Measurements from ENCODE around the gene BAG3. TPM values are rescaled to one million over a fixed set of nuclear protein-coding genes. Genes with fewer than 3 reads are reported as not detected.
"Not testable (repeated sequence)": the region's sequence is repeated elsewhere in the genome, so short reads cannot be mapped to it uniquely, and the experiment has no call there.

BAG3 gene
- total RNA-seq, 1 donor from 2014 or later = 88.0 TPM

DNA sequence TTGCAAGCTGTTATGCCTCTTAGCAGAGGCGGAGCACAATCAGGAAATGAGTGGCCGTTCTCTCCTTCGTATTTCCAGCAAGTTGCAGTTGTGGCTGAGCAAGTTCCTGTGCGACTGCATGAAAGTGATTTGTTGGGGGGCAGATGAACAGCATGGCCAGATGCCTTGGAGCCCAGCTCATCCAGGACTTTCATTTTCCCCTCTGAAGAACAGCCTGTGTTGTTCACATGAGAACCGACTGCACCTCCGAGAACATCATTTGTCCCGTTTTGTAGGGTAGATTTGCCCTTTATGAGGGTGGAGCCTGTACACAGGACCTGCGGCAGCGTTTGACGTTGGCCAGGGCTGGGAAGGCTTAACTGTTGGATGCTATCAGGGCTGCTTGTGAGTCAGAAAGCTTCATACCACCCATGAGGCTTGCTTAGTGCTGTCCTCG is 4.4 kb downstream of the BAG3 start:
- H3K27ac ChIP-seq = peak overlapping the region; percentile 80 to 99
- peak in 1 of 2 donors; percentile 74 for DNase-seq (ENCODE audit: low spot score in 2 of 2)
- H3K4me3 ChIP-seq = peak overlapping the region; percentile 17 to 99
- no peaks in the 10 kb centered on the region for H3K9me3 ChIP-seq
- no peaks in the 10 kb centered on the region for H3K27me3 ChIP-seq
- intact Hi-C loops (cut with DNase I) = loop anchor here (10.0 kb wide), 2 partner anchors 451 to 901 kb away; partner anchors contain the start of genes CACUL1 and GRK5
- peaks cover 36 to 65% of the 10 kb centered on the region in 2 donors for H3K4me1 ChIP-seq
- H3K36me3 ChIP-seq = peaks cover 0 to 13% of the 10 kb centered on the region in 2 donors
- TF ChIP-seq, protein P1, sequence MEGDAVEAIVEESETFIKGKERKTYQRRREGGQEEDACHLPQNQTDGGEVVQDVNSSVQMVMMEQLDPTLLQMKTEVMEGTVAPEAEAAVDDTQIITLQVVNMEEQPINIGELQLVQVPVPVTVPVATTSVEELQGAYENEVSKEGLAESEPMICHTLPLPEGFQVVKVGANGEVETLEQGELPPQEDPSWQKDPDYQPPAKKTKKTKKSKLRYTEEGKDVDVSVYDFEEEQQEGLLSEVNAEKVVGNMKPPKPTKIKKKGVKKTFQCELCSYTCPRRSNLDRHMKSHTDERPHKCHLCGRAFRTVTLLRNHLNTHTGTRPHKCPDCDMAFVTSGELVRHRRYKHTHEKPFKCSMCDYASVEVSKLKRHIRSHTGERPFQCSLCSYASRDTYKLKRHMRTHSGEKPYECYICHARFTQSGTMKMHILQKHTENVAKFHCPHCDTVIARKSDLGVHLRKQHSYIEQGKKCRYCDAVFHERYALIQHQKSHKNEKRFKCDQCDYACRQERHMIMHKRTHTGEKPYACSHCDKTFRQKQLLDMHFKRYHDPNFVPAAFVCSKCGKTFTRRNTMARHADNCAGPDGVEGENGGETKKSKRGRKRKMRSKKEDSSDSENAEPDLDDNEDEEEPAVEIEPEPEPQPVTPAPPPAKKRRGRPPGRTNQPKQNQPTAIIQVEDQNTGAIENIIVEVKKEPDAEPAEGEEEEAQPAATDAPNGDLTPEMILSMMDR (IDR thresholded peaks at IDR 0.05) = no peak

DNA sequence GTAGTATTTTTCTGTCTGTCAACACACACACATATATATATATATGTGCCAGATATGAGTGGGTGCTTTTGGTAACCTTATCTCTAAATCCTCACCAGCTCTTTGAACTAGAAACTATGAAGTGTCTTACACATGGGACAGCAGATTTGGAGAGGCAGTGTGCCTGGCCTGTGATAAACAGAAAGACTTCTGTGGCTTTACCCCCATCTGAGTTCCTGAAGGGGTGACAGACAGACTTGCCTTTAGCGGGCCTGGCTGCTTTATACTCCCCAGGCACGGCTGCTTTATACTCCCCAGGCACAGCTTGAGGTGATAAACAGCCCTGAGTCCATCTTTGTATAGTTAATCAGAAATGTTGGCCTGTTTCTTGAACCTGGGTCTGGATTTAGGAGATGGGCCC is 5.6 kb downstream of the BAG3 start:
- Histone ChIP-seq H3K9me3 (no peaks in the 10 kb centered on the region), H3K4me3 (no peak overlapping the region), H3K27me3 (no peaks in the 10 kb centered on the region), H3K36me3 (peaks cover 0 to 13% of the 10 kb centered on the region in 2 donors), H3K27ac (peak overlapping the region; percentile 80 to 99), H3K4me1 (peaks cover 36 to 74% of the 10 kb centered on the region in 2 donors)
- TF ChIP-seq, protein P1 (IDR thresholded peaks at IDR 0.05) = no peak
- no peak for DNase-seq (ENCODE audit: low spot score in 2 of 2)
- intact Hi-C loops (cut with DNase I) = loop anchor here (10.0 kb wide), 2 partner anchors 452 to 902 kb away; partner anchors contain the start of genes CACUL1 and GRK5

DNA sequence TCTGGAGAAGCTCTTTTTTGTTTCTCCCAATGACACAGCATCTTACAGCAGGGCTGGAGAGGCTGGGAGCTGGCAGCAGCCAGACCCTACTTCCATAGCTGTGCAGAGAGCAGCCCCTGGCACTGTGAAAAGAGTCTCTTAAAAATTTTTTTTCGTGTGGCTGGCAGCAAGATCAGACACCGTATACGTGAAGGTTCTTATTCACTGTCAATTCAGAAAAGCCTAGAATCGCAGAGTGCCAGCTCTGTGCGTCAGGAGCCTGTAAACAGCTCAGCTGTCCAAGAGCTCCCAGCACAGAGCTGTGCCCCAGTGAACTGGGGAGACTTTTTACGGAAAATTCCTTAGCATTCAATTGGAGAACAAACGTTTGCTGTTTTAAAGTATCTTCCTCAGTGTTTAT is 6.5 kb downstream of the BAG3 start:
- Histone ChIP-seq H3K4me3 (peak overlapping the region in 1 of 2 donors; percentile 37), H3K9me3 (no peaks in the 10 kb centered on the region), H3K4me1 (peaks cover 36 to 76% of the 10 kb centered on the region in 2 donors), H3K27me3 (no peaks in the 10 kb centered on the region), H3K27ac (peak overlapping the region; percentile 80 to 99), H3K36me3 (peaks cover 0 to 13% of the 10 kb centered on the region in 2 donors)
- DNase-seq (ENCODE audit: low spot score in 2 of 2) = no peak
- intact Hi-C loops (cut with DNase I) = loop anchor here (10.0 kb wide), 2 partner anchors 453 to 903 kb away; partner anchors contain the start of genes CACUL1 and GRK5
- TF ChIP-seq, protein P1 (IDR thresholded peaks at IDR 0.05) = no peak

DNA sequence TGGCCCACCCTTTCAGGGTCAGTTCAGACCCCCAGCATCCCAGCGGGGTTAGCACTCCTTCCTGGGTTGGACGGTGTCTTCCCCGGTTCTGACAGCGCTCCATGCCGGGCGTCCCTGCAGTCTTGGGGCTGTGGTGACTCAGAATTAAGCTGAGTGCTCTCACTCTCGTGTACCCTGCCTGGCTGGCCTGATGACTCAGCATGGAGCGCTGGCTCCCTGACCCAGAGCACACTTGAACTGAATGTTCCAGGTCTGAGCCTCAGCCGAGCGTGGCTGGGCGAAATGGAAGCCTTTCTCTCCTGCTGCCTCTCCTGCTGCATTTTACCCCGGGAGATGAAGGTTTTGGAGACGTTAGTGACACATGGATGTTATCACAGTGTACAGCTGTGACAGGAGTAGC is 7.1 kb downstream of the BAG3 start:
- Histone ChIP-seq H3K9me3 (no peaks in the 10 kb centered on the region), H3K4me1 (peaks cover 36 to 76% of the 10 kb centered on the region in 2 donors), H3K27me3 (no peaks in the 10 kb centered on the region), H3K36me3 (peaks cover 0 to 13% of the 10 kb centered on the region in 2 donors), H3K27ac (peak overlapping the region; percentile 80 to 99), H3K4me3 (peak overlapping the region in 1 of 2 donors; percentile 47)
- DNase-seq (ENCODE audit: low spot score in 2 of 2) = peak; percentile 70 to 92
- TF ChIP-seq, protein P1 (IDR thresholded peaks at IDR 0.05) = no peak
- intact Hi-C loops (cut with DNase I) = loop anchor here (10.0 kb wide), 2 partner anchors 453 to 903 kb away; partner anchors contain the start of genes CACUL1 and GRK5

DNA sequence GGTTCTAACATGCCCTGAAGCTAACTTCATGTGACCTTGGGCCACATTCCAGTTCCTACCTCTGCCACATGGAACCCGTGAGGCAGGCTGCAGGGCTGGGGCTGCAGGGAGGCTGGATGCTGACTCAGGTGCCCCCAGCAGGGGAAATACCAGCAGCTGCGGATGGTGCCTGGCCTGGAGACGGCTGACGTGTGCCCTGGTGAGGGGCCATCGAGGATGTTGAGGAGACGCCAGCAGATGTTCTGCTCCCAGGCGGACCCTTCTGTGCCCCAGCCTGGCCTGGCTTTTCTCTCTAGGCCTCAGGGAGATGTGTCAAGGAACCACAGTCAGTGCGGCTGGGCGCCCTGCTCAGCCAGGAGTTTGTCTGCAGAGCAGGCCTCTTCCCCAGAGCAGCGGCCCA is 8.8 kb downstream of the BAG3 start:
- peaks cover 0 to 13% of the 10 kb centered on the region in 2 donors for H3K36me3 ChIP-seq
- no peak for DNase-seq (ENCODE audit: low spot score in 2 of 2)
- no peaks in the 10 kb centered on the region for H3K9me3 ChIP-seq
- TF ChIP-seq, protein P1 (IDR thresholded peaks at IDR 0.05) = no peak
- H3K27me3 ChIP-seq = no peaks in the 10 kb centered on the region
- H3K4me1 ChIP-seq = peaks cover 36 to 76% of the 10 kb centered on the region in 2 donors
- no peak overlapping the region for H3K4me3 ChIP-seq
- peak overlapping the region; percentile 80 to 99 for H3K27ac ChIP-seq
- intact Hi-C loops (cut with DNase I) = loop anchor here (10.0 kb wide), 2 partner anchors 455 to 905 kb away; partner anchors contain the start of genes CACUL1 and GRK5

DNA sequence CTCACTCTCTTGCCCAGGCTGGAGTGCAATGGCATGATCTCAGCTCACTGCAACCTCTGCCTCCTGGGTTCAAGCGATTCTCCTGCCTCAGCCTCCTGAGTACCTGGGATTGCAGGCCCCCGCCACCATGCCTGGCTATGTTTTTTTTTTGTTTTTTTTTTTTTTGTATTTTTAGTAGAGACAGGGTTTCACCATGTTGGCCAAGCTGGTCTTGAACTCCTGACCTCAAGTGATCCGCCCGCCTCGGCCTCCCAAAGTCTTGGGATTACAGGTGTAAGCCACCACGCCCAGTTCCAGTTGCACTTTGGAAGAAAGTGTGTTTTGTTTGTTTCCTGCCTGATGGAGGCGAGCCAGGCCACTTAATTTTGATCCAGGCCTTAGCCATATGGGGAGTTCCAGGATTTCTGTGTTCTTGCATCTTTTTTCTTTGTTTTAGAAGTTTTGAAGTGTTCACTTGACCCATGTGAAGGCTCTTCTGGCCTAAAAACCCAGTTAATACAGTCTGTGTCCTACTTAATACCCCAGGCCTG is 11.0 kb downstream of the BAG3 start:
- peaks cover 26 to 69% of the 10 kb centered on the region in 2 donors for H3K4me1 ChIP-seq
- H3K27ac ChIP-seq = not testable (repeated sequence)

More for the DNA sequence above, 11.0 kb downstream of the BAG3 start:
- H3K4me3 ChIP-seq; intact Hi-C loops (cut with DNase I); H3K27me3 ChIP-seq; DNase-seq (ENCODE audit: low spot score in 2 of 2); H3K9me3 ChIP-seq; H3K36me3 ChIP-seq: not testable (repeated sequence)

All from ascending aorta (tissue), 2 donors.